Measurements from ENCODE around the gene SLC22A1. TPM values are rescaled to one million over a fixed set of nuclear protein-coding genes. Genes with fewer than 3 reads are reported as not detected.
A peak's percentile ranks its signal among the peaks of the same experiment; 100 is the strongest.
"Not testable (repeated sequence)": the region's sequence is repeated elsewhere in the genome, so short reads cannot be mapped to it uniquely, and the experiment has no call there.

SLC22A1 gene
- total RNA-seq, 1 donor from 2014 or later, result 1.2 TPM

DNA sequence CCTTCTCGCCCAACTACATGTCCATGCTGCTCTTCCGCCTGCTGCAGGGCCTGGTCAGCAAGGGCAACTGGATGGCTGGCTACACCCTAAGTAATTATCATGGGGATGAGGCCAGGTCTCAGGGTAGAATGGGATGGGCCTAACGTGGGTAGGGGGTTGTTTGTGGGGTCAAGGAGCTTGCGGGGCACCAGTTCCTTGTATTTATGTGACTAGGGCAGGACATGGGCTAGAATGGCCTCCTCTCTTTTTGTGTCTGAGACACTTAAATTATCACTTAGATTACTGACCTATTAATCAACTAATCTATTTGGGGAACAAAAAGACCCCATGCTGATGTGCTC is 10.7 kb downstream of the SLC22A1 start:
- TF ChIP-seq, protein P1, sequence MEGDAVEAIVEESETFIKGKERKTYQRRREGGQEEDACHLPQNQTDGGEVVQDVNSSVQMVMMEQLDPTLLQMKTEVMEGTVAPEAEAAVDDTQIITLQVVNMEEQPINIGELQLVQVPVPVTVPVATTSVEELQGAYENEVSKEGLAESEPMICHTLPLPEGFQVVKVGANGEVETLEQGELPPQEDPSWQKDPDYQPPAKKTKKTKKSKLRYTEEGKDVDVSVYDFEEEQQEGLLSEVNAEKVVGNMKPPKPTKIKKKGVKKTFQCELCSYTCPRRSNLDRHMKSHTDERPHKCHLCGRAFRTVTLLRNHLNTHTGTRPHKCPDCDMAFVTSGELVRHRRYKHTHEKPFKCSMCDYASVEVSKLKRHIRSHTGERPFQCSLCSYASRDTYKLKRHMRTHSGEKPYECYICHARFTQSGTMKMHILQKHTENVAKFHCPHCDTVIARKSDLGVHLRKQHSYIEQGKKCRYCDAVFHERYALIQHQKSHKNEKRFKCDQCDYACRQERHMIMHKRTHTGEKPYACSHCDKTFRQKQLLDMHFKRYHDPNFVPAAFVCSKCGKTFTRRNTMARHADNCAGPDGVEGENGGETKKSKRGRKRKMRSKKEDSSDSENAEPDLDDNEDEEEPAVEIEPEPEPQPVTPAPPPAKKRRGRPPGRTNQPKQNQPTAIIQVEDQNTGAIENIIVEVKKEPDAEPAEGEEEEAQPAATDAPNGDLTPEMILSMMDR (IDR thresholded peaks at IDR 0.05), result no peak
- TF ChIP-seq POLR2A (IDR thresholded peaks at IDR 0.05) (no peak), POLR2AphosphoS5 (IDR thresholded peaks at IDR 0.05; ENCODE audit: insufficient read depth in 1 of 2, low read depth in 1 of 2) (no peak)
- no peaks in the 10 kb centered on the region for H3K36me3 ChIP-seq
- DNase-seq (ENCODE audit: extremely low spot score in 2 of 2), result no peak
- intact Hi-C loops (cut with DNase I), result no loop called here
- H3K27ac ChIP-seq, result no peak overlapping the region
- no peak overlapping the region for H3K4me3 ChIP-seq
- H3K4me1 ChIP-seq, result no peaks in the 10 kb centered on the region
- H3K27me3 ChIP-seq, result no peaks in the 10 kb centered on the region
- H3K9me3 ChIP-seq, result no peaks in the 10 kb centered on the region

DNA sequence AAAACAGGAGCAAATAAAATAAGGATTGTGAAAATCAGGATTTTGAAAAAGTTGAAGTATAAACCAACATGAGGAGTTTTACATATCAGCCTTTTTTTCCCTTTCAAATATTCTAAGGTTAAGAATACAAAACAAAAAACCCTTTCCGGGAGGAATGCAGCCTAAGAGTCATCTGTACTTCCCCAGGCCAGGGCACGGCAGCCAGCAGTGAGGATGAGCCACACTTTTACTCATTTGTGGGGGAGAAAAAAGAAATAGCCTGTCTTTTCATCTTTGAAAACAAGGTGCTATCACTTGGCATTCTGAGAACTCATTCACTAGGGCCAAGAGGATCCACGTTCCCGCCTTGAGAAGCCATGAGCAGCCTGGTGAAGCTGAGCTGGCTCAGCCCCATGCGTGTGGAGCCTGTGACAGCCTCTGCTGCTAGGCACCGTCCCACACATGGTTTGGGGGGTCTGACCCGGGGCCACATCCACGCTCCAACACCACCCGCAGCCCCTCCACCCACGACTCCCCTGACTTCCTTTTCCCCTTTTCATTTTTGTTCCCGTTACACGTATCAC is 11.2 kb downstream of the SLC22A1 start:
- TF ChIP-seq, protein P1 (IDR thresholded peaks at IDR 0.05), result no peak
- TF ChIP-seq POLR2A (IDR thresholded peaks at IDR 0.05), result no peak
- TF ChIP-seq POLR2AphosphoS5 (IDR thresholded peaks at IDR 0.05; ENCODE audit: insufficient read depth in 1 of 2, low read depth in 1 of 2), result no peak
- DNase-seq (ENCODE audit: extremely low spot score in 2 of 2), result peak in 1 of 2 donors; percentile 40
- Histone ChIP-seq H3K4me1 (no peaks in the 10 kb centered on the region), H3K36me3 (no peaks in the 10 kb centered on the region), H3K4me3 (no peak overlapping the region), H3K27ac (no peak overlapping the region), H3K27me3 (no peaks in the 10 kb centered on the region), H3K9me3 (no peaks in the 10 kb centered on the region)
- intact Hi-C loops (cut with DNase I), result no loop called here

DNA sequence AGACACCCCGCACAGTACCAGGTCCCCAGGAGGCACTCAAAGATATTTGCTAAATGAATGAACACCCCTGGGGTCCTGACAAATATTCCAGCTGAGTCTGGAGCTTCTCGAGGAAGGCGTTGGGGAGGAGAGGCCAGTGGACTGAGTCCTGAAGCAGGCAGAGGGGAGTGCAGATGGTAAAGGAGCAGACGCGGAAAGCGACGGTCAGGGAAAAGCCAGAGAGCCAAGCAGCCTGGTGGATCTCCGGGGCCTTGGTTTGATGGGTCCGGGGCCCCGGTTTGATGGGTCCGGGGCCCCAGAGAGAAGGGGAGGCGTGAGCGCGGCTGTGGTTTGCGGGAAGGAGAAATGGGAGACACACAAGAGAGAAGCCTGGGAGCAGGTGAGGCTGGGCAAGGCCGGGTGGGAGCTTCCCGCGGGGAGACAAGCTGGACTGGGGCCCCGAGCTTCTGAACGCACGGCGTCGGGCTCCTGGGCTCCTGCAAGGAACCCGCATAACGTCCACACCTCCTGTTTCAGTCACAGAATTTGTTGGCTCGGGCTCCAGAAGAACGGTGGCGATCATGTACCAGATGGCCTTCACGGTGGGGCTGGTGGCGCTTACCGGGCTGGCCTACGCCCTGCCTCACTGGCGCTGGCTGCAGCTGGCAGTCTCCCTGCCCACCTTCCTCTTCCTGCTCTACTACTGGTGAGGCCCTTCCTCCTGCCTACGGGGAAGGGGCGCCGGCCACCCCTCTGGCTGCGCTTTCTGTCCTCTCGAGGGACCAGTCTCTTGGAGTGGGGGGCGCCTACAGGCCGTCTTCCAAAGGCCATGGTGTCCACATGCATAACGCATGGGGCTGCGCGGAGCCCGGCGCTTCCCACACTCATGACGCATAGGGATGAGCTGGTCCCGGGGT is 12.1 kb downstream of the SLC22A1 start:
- TF ChIP-seq, protein P1 (IDR thresholded peaks at IDR 0.05), result no peak
- TF ChIP-seq POLR2AphosphoS5 (IDR thresholded peaks at IDR 0.05; ENCODE audit: insufficient read depth in 1 of 2, low read depth in 1 of 2) (no peak), POLR2A (IDR thresholded peaks at IDR 0.05) (no peak)
- Histone ChIP-seq H3K9me3 (no peaks in the 10 kb centered on the region), H3K27me3 (no peaks in the 10 kb centered on the region), H3K36me3 (no peaks in the 10 kb centered on the region), H3K4me3 (no peak overlapping the region), H3K4me1 (peaks cover 4% of the 10 kb centered on the region), H3K27ac (no peak overlapping the region)
- intact Hi-C loops (cut with DNase I), result no loop called here
- DNase-seq (ENCODE audit: extremely low spot score in 2 of 2), result peak; percentile 67 to 72

DNA sequence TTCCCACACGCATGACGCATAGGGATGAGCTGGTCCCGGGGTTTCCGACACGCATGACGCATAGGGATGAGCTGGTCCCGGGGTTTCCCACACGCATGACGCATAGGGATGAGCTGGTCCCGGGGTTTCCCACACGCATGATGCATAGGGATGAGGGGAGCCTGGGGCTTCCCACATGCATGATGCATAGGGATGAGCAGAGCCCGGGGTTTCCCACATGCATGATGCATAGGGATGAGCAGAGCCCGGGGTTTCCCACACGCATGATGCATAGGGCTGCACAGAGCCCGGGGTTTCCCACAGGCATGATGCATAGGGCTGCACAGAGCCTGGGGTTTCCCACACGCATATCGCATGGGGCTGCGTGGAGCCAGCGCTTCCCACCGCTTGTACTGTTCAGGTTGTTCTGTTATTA is 12.7 kb downstream of the SLC22A1 start:
- H3K4me3 ChIP-seq; DNase-seq (ENCODE audit: extremely low spot score in 2 of 2); H3K36me3 ChIP-seq; H3K9me3 ChIP-seq; H3K27me3 ChIP-seq; H3K27ac ChIP-seq; intact Hi-C loops (cut with DNase I): not testable (repeated sequence)
- peaks cover 11% of the 10 kb centered on the region for H3K4me1 ChIP-seq

DNA sequence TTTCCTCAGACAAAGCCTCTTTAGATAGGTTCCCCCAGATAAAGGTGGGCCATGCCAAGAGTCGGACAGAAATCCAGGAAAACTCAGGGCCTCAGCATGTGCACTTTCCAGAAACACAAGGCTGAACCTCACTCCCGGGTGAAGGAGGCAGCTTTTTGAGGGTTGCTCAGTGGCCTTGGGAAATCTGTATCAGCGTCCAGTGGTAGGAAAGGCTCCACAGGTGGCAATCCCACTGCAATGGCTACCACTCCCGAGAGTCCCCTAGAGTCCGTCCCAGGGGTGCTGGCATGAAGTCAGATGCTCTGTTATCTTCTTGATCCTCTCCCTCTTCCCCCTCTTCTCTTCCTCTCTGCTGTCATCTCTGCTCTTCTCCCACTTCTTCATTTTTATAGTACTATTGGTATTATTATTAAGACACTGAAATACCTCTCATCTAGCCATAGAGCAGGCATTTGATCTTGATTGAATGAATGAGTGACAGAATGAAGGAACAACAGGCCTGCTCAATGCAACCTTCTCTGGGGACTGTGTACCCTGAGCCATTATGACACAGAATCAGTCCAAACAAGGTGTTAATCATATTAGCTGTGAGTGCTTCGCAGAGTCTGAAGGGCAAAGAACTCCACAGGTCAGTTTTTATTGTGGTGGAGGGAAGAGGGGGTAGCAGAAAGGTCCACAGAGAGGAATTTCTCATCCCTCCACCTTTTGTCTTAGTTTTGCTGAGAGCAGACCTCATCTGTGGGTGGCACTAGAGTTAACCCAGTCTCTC is 13.3 kb downstream of the SLC22A1 start:
- no peak overlapping the region for H3K27ac ChIP-seq
- no peaks in the 10 kb centered on the region for H3K27me3 ChIP-seq
- TF ChIP-seq POLR2AphosphoS5 (IDR thresholded peaks at IDR 0.05; ENCODE audit: insufficient read depth in 1 of 2, low read depth in 1 of 2), result no peak
- TF ChIP-seq POLR2A (IDR thresholded peaks at IDR 0.05), result no peak
- TF ChIP-seq, protein P1 (IDR thresholded peaks at IDR 0.05), result no peak
- intact Hi-C loops (cut with DNase I), result loop anchor here (5.0 kb wide), 2 partner anchors 212 to 322 kb away; partner anchors contain the start of gene SLC22A3
- H3K4me3 ChIP-seq, result no peak overlapping the region
- peaks cover 16% of the 10 kb centered on the region for H3K4me1 ChIP-seq
- peak in 1 of 2 donors; percentile 72 for DNase-seq (ENCODE audit: extremely low spot score in 2 of 2)
- no peaks in the 10 kb centered on the region for H3K9me3 ChIP-seq
- H3K36me3 ChIP-seq, result no peaks in the 10 kb centered on the region

All from vagina (tissue), 2 donors.